ENCODE results near the gene TRIM75.

The TRIM75 gene

DNA sequence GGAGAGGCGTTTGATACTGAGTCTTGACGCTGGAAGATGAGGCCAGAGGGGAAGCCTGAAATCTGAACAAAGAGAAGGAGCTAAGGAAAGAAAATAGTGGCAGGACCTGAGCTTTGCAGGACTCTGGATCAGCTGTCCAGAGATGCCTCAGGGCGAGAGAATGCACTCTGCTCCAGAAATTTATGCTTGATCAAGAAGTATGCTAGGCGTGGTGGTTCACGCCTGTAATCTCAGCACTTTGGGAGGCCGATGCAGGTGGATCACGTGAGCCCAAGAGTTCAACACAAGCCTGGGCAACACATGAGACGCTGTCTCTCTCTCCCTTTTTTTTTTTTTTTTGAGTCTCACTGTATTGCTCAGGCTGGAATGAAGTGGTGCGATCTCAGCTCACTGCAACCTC lies 1.9 kb downstream of the TRIM75 start:
- TF ChIP-seq GATA2 (IDR thresholded peaks at IDR 0.05; ENCODE audit: low read depth, low read length), result no peak
- TF ChIP-seq GATA3 (IDR thresholded peaks at IDR 0.05; ENCODE audit: low read depth, low read length), result no peak

DNA sequence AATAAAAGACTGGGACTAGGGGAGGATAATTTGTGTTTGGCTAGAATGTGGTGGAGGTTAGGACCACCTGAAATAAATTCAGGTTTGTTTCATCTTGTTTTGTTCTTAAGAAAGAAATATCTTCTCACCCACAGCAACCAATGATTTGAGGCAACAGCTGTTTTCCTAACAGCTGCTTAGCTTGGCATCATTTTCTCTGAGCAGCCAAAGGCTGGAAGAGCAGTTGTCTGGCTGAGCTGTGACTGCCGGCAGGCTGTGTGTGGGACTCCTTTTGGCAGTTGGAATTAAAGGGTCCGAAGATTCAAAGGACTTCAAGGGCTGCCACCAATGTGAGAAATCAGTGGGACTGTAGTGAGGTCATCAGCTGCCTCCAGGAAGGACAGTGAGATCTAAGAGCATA lies 5.0 kb downstream of the TRIM75 start:
- no peak for TF ChIP-seq GATA3 (IDR thresholded peaks at IDR 0.05; ENCODE audit: low read depth, low read length)
- no peak for TF ChIP-seq GATA2 (IDR thresholded peaks at IDR 0.05; ENCODE audit: low read depth, low read length)

DNA sequence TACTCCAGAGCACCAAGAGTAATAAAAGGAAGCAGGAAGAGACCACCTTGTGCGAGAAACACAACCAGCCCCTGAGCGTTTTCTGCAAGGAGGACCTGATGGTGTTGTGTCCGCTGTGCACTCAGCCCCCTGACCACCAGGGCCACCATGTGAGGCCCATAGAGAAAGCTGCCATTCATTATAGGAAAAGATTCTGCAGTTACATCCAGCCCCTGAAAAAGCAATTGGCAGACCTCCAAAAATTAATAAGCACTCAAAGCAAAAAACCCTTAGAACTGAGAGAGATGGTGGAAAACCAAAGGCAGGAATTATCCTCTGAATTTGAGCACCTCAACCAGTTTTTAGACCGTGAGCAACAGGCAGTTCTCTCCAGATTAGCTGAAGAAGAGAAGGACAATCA lies 5.7 kb downstream of the TRIM75 start:
- no peak for TF ChIP-seq GATA3 (IDR thresholded peaks at IDR 0.05; ENCODE audit: low read depth, low read length)
- no peak for TF ChIP-seq GATA2 (IDR thresholded peaks at IDR 0.05; ENCODE audit: low read depth, low read length)

DNA sequence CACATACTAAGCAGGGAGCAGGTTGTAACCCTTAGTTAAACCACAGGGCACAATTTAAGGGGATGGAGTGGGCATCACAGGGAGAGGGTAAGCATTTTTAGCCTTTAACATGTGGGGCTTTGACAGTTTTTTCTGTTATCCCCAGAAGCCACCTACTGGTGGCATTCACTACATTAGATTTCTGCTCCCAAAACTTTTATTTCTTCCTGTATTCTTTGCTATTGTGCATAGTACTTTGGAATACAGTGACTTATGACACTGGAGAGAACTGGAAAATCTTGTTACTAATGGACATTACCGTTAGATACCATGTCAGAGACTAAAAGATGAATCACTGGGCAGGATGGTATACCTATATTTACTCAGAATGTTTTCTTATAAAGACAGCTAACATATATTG lies 7.3 kb downstream of the TRIM75 start:
- TF ChIP-seq GATA3 (IDR thresholded peaks at IDR 0.05; ENCODE audit: low read depth, low read length) (no peak), GATA2 (IDR thresholded peaks at IDR 0.05; ENCODE audit: low read depth, low read length) (no peak)

DNA sequence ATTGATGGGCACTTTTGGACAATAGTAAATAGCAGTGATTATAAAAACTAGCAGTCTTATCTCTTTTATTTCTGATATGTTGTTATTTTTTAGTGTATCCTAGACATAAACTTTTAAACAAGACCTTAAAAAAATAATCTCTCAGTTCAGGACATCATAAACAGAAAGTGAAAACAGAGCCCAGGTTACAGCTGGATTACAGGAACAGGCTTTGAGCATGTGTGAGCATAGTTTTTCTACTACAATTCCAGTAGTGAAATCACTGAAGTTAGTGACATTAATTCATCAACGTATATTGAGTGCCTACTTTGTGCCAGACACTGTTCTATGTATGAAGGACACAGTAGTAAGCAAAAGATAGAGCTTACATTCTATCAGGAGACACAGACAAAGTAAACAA lies 16.9 kb downstream of the TRIM75 start:
- TF ChIP-seq GATA3 (IDR thresholded peaks at IDR 0.05; ENCODE audit: low read depth, low read length), result no peak
- no peak for TF ChIP-seq GATA2 (IDR thresholded peaks at IDR 0.05; ENCODE audit: low read depth, low read length)

DNA sequence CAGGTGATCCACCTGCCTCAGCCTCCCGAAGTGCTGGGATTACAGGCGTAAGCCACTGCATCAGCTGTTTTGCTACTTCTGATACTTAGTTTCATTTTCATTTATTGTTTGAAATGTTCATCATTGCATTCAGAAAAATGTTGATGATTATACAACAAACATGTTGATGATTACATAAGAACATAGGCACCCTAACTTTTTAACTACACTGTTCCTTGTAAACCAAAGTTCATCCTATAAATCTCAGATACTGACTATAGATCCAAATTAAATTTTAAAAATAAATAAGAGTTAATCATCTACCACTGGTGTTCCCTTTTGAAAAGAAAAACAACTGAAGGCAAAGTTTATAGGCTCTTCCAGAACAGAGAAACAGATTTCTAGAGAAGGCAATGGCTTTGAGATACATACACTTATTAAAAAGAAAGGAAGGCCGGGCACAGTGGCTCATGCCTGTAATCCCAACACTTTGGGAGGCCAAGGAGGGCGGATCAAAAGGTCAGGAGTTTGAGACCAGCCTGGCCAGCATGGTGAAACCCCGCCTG lies 23.4 kb downstream of the TRIM75 start:
- no peak for TF ChIP-seq GATA2 (IDR thresholded peaks at IDR 0.05; ENCODE audit: low read depth, low read length)

DNA sequence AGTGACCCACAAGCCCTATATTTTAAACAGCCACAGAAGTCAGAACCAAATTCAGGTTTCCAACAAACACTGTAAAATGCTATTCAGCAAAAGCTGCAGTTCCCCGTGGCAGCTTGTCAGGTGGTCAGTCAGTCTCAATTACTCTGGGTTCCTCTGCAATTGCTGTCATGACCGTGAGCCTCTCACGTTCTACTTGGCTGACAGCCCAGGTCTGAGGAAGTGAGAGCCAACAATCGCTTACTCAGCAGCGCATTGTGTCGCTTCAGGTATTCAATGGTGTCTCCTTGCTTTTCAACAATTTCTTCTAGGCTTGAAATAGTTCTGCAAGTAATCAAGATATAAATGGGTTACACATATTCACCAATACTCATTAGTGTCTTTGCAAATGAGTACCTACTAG lies 25.8 kb downstream of the TRIM75 start:
- TF ChIP-seq GATA3 (IDR thresholded peaks at IDR 0.05; ENCODE audit: low read depth, low read length) (no peak), GATA2 (IDR thresholded peaks at IDR 0.05; ENCODE audit: low read depth, low read length) (no peak)

DNA sequence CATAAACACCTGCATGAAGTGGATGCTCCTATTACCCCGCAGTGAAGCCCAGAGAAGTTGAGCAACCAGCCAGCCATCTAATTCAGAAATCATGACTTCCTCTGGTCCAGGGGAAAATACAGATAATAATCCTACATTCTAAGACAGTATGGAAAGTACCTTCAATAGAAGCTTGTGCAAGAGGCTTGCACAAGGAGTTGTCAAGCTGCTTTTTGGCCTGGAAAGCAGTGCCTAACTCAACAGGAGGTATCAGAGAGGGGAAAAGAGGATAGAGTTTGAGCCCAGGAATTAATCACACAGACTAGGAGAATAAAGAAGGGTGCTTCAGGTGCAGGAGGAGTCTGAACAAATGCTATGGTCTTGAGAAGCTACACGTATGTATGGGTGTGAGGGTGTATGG lies 32.3 kb downstream of the TRIM75 start:
- TF ChIP-seq GATA3 (IDR thresholded peaks at IDR 0.05; ENCODE audit: low read depth, low read length) (no peak), GATA2 (IDR thresholded peaks at IDR 0.05; ENCODE audit: low read depth, low read length) (no peak)

DNA sequence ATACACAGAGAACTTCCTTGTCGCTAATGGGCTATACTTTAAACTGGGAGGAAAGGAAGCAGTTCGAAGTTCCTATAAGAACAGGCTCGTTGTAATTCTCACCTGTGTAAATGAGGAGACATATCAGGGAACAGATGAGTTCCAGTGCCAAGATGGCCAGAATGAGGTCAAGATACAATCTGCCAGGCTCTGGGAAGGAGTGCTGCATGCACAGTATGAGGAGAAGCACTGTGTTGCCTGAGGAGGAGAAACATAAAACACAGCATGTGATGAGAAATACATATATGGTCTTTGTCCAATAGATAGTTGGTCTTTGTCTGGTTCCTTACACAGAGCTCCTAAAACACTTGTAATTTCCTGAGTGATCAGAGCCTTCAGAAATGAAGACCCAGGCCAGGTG lies 34.7 kb downstream of the TRIM75 start:
- TF ChIP-seq GATA3 (IDR thresholded peaks at IDR 0.05; ENCODE audit: low read depth, low read length) (no peak), GATA2 (IDR thresholded peaks at IDR 0.05; ENCODE audit: low read depth, low read length) (no peak)

DNA sequence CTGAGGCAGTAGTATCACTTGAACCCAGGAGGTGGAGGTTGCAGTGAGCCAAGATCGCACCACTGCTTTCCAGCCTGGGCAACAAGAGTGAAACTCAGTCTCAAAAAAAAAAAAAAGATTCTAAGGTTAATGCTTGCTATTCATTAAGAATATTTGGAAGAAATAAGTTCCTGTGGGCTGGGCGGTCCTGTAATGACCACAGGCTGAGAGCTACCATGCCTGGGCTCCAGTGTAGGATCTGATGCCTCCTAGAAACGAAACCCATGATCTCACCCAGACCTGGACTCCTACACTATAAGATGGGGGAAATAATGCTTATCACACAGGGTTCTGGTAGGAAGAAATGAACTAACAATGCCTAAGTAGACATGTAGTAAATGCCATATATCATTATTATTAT lies 41.2 kb downstream of the TRIM75 start:
- TF ChIP-seq GATA3 (IDR thresholded peaks at IDR 0.05; ENCODE audit: low read depth, low read length), result no peak
- no peak for TF ChIP-seq GATA2 (IDR thresholded peaks at IDR 0.05; ENCODE audit: low read depth, low read length)

DNA sequence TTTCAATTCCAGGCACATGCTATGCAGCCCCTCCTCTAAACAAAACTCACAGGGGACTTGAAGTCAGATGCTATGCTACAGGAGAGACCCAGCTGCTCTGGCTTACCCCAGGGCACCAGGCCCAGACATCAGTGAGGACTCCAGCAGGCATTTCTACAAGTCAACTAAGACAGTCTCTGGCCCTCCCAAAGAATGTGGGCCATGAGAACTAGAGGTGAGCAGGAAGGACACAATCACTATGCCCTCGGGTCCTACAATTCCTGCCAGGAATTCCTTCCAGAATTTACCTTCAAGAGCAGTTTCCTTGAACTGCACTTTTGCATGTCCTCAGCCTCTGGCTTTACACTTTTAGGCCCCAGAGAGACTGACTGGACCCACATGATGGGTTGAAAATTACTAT lies 41.6 kb downstream of the TRIM75 start:
- TF ChIP-seq GATA2 (IDR thresholded peaks at IDR 0.05; ENCODE audit: low read depth, low read length) (no peak), GATA3 (IDR thresholded peaks at IDR 0.05; ENCODE audit: low read depth, low read length) (no peak)

DNA sequence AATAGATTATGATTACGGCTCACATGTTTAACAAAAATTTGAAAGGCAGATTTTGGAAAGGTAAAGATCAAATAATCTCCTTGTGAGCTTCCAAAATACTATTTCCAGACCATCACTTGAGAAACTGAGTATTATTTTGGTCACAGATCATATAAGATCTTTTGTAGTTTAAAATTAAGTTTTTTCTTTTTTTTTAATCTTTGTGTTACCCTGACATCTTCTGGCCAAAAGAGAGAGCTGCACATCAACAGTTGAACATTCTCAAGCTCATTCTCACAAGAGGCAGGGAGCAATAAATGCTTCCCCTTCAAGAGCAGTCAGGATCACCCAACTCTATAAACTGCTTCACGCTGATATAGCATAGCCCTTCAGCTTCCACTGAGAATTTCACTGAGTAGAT lies 43.1 kb downstream of the TRIM75 start:
- TF ChIP-seq GATA3 (IDR thresholded peaks at IDR 0.05; ENCODE audit: low read depth, low read length), result no peak
- TF ChIP-seq GATA2 (IDR thresholded peaks at IDR 0.05; ENCODE audit: low read depth, low read length), result no peak

DNA sequence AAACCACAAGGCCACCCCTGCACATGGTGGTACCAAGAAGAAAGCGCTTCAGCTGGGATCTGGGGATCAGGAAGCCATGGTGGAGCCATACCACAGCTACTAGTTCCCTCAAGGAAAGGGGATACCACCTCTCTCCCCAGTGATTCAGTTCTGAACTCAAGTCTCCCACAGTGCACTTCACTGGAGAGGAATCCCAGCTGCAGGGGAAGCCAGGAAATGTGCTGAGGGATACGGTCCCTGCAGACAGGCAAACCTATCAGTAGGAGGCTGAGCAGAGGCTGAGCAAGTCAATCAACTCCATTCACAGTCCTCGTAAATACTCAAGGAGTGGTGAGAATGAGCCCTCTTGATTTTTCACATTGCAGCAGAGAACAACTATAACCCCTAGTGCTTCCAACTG lies 48.0 kb downstream of the TRIM75 start:
- TF ChIP-seq GATA2 (IDR thresholded peaks at IDR 0.05; ENCODE audit: low read depth, low read length) (no peak), GATA3 (IDR thresholded peaks at IDR 0.05; ENCODE audit: low read depth, low read length) (no peak)

DNA sequence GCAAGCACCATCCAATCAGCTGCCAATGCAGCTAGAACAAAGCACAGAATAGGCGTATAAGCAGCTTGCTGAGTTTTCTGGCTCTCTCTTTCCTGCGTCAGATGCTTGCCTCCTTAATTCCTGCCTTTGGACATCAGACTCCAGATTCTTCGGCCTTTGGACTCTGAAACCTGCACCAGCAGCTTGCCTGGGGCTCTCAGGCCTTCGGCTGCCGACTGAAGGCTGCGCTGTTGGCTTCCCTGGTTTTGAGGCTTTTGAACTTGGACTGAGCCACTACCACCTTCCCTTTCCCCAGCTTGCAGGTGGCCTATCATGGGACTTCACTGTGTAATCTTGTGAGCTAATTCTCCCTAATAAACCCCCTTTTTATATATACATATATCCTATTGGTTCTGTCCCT lies 52.9 kb downstream of the TRIM75 start:
- TF ChIP-seq GATA2 (IDR thresholded peaks at IDR 0.05; ENCODE audit: low read depth, low read length) (no peak), GATA3 (IDR thresholded peaks at IDR 0.05; ENCODE audit: low read depth, low read length) (no peak)
